Muscle layer of duodenum (tissue), 2 donors: ENCODE data around the gene OS9.
"Not testable (repeated sequence)": the region's sequence is repeated elsewhere in the genome, so short reads cannot be mapped to it uniquely, and the experiment has no call there.

Source experiments
- H3K27ac ChIP-seq: one replicate; pipeline ENCODE4 v1.7.0; 2013; ENCODE audit warnings: mild to moderate bottlenecking, low read length
- H3K27me3 ChIP-seq: one replicate; pipeline ENCODE4 v1.7.0; 2013; ENCODE audit warnings: low read depth, mild to moderate bottlenecking, control low read depth, low read length
- H3K36me3 ChIP-seq, 2 donors: one replicate each; pipeline ENCODE4 v1.7.0; 2013; ENCODE audit warnings: low read length in 2 of 2, control low read depth in 1 of 2, mild to moderate bottlenecking in 1 of 2; ENCODE audit not compliant: insufficient read depth in 2 of 2, control insufficient read depth in 1 of 2
- H3K4me1 ChIP-seq, 2 donors: one replicate each; pipeline ENCODE4 v1.7.0; 2013; ENCODE audit warnings: low read length in 2 of 2, mild to moderate bottlenecking in 2 of 2, control low read depth in 1 of 2, moderate library complexity in 1 of 2; ENCODE audit not compliant: insufficient read depth in 2 of 2, control insufficient read depth in 1 of 2
- H3K4me3 ChIP-seq, 2 donors: one replicate each; pipeline ENCODE4 v1.7.0; 2013; ENCODE audit warnings: low read length in 2 of 2, low read depth in 1 of 2, mild to moderate bottlenecking in 1 of 2
- H3K9me3 ChIP-seq, 2 donors: one replicate each; pipeline ENCODE4 v1.7.0; 2013; ENCODE audit warnings: low read length in 2 of 2, control low read depth in 1 of 2, mild to moderate bottlenecking in 1 of 2; ENCODE audit not compliant: control insufficient read depth in 1 of 2
- donor health status: healthy.

OS9 gene

GRCh38 chr12:57717131-57717530, 23.2 kb downstream of the OS9 start:
- Histone ChIP-seq H3K4me3 (no peak overlapping the region), H3K4me1 (no peaks in the 10 kb centered on the region), H3K27ac (no peak overlapping the region), H3K27me3 (no peaks in the 10 kb centered on the region), H3K9me3 (no peaks in the 10 kb centered on the region), H3K36me3 (peaks cover 55 to 84% of the 10 kb centered on the region in 2 donors)

GRCh38 chr12:57717846-57718640, 24.1 kb downstream of the OS9 start:
- Histone ChIP-seq H3K4me1 (no peaks in the 10 kb centered on the region), H3K27ac (no peak overlapping the region), H3K27me3 (no peaks in the 10 kb centered on the region), H3K9me3 (no peaks in the 10 kb centered on the region), H3K4me3 (no peak overlapping the region), H3K36me3 (peaks cover 55 to 78% of the 10 kb centered on the region in 2 donors)

DNA sequence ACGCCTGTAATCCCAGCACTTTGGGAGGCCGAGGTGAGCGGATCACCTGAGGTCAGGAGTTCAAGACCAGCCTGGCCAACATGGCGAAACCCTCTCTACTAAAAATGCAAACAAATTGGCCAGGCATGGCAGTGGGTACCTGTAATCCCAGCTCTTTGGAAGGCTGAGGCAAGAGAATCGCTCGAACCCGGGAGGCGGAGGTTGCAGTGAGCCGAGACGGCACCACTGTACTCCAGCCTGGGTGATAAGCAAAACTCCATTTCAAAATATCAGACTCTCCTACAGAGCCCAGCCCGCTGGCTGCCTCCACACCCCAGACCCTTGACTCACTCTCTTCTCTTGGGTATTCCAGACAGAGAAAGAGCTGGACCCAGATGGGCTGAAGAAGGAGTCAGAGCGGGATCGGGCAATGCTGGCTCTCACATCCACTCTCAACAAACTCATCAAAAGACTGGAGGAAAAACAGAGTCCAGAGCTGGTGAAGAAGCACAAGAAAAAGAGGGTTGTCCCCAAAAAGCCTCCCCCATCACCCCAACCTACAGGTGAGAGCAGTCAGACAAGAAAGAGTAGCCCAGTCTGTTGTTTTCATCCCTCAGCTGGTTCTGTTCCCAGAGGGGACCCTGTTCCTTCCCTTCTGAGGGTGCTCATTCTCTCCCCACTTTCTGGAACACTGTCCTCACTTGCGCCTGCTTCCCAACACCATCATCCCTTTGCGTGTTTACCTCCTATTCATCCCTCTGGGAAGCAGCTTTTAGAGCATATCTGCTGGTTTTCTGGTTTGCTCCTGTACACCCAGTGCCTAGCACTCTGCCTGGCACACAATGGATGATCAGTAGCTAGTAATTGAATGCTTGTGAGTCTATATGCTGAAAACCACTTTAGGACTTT, 25.0 kb downstream of the OS9 start:
- H3K4me1 ChIP-seq = no peaks in the 10 kb centered on the region
- no peaks in the 10 kb centered on the region for H3K27me3 ChIP-seq
- peaks cover 55 to 74% of the 10 kb centered on the region in 2 donors for H3K36me3 ChIP-seq
- H3K4me3 ChIP-seq = no peak overlapping the region
- no peaks in the 10 kb centered on the region for H3K9me3 ChIP-seq
- no peak overlapping the region for H3K27ac ChIP-seq

- no peaks in the 10 kb centered on the region for H3K9me3 ChIP-seq
- peaks cover 55 to 68% of the 10 kb centered on the region in 2 donors for H3K36me3 ChIP-seq
- no peak overlapping the region for H3K4me3 ChIP-seq
- no peak overlapping the region for H3K27ac ChIP-seq
- no peaks in the 10 kb centered on the region for H3K4me1 ChIP-seq
- no peaks in the 10 kb centered on the region for H3K27me3 ChIP-seq
Observed at GRCh38 chr12:57719777-57720605, 26.1 kb downstream of the OS9 start.

DNA sequence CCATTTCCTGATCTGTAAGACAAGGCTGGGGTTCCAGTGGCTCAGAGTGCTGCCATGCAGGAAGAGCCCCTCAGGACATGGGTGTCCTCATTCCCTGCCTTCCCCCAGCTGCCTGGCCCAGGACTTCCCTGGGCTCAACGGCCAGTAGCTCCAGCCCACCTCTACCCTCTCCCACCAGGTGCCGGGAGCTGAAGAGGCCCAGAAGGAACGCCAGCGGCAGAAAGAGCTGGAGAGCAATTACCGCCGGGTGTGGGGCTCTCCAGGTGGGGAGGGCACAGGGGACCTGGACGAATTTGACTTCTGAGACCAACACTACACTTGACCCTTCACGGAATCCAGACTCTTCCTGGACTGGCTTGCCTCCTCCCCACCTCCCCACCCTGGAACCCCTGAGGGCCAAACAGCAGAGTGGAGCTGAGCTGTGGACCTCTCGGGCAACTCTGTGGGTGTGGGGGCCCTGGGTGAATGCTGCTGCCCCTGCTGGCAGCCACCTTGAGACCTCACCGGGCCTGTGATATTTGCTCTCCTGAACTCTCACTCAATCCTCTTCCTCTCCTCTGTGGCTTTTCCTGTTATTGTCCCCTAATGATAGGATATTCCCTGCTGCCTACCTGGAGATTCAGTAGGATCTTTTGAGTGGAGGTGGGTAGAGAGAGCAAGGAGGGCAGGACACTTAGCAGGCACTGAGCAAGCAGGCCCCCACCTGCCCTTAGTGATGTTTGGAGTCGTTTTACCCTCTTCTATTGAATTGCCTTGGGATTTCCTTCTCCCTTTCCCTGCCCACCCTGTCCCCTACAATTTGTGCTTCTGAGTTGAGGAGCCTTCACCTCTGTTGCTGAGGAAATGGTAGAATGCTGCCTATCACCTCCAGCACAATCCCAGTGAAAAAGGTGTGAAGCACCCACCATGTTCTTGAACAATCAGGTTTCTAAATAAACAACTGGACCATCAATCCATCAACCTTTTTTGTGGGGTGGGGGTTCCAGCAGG, 27.0 kb downstream of the OS9 start:
- Histone ChIP-seq H3K9me3 (no peaks in the 10 kb centered on the region), H3K4me3 (no peak overlapping the region), H3K27ac (no peak overlapping the region), H3K36me3 (peaks cover 53 to 62% of the 10 kb centered on the region in 2 donors), H3K27me3 (no peaks in the 10 kb centered on the region), H3K4me1 (peaks cover 0 to 3% of the 10 kb centered on the region in 2 donors)

DNA sequence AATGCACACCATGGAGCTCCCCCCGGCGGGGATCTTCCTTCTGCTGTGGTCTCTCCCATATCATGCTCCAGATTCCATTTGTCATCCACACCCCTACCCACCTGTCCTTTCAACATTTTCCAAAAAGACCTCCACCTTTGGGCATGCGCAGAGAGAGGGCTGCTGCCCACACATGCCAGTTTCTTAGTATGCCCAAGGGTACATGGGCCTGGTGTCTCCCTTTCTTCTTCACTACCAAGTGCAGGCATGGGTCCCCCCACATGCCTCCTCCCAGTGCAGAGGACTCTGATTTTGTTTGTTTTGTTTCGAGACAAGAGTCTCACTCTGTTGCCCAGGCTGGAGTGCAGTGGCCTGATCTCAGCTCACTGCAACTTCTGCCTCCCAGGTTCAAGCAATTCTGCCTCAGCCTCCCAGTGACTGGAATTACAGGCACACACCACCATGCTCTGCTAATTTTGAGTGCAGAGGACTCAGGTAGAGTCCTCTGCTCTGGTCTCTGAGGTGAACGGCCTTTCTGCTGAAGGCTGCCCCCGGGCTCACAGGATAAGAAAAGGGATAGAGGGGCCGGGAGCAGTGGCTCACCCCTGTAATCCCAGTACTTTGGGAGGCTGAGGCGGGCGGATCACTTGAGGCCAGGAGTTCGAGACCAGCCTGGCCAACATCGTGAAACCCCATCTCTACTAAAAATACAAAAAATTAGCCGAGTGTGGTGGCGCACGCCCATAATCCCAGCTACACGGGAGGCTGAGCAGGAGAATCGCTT, 28.1 kb downstream of the OS9 start:
- not testable (repeated sequence) for H3K27ac ChIP-seq, H3K4me3 ChIP-seq, H3K9me3 ChIP-seq, H3K27me3 ChIP-seq
- H3K4me1 ChIP-seq = peaks cover 0 to 12% of the 10 kb centered on the region in 2 donors
- peaks cover 42 to 50% of the 10 kb centered on the region in 2 donors for H3K36me3 ChIP-seq

GRCh38 chr12:57722716-57723629, 29.0 kb downstream of the OS9 start:
- Histone ChIP-seq H3K27me3 (no peaks in the 10 kb centered on the region), H3K36me3 (peaks cover 36 to 41% of the 10 kb centered on the region in 2 donors), H3K9me3 (no peaks in the 10 kb centered on the region), H3K4me1 (peaks cover 0 to 14% of the 10 kb centered on the region in 2 donors), H3K27ac (no peak overlapping the region), H3K4me3 (no peak overlapping the region)

DNA sequence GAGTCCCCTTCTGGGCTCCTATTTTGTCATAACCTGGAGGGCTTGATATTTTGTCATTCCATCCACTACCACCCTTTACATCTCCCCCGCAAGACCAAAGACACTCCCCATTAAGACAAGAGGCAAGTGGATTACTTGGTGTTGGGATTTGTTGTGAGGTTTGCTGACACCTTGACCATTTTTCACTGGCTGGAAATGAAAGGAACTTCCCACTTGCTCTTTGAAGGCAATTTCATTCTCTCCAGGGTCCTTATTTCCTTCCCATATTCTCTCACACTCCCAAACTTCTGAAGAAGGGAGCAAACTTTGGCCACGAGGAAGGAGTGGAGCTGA, 29.7 kb downstream of the OS9 start:
- Histone ChIP-seq H3K9me3 (no peaks in the 10 kb centered on the region), H3K4me1 (peaks cover 0 to 14% of the 10 kb centered on the region in 2 donors), H3K27me3 (no peaks in the 10 kb centered on the region), H3K27ac (no peak overlapping the region), H3K4me3 (no peak overlapping the region), H3K36me3 (peaks cover 31 to 35% of the 10 kb centered on the region in 2 donors)
